ENCODE results near the gene DTNA. TPM values are rescaled to one million over a fixed set of nuclear protein-coding genes. Genes with fewer than 3 reads are reported as not detected.

Gene DTNA
- total and polyA plus RNA-seq, 2 donors (not counting 1 experiment from before 2014, with no cell fraction given) = 38.8 to 49.8 TPM

GRCh38 chr18:34795070-34795732, 85.1 kb downstream of the DTNA start:
- Histone ChIP-seq H3K4me2 (ENCODE audit: extremely low read depth, insufficient read depth, low read length) (no peak overlapping the region), H3K9ac (ENCODE audit: insufficient read depth, low read length) (no peak overlapping the region), H3K4me1 (ENCODE audit: control insufficient read depth, extremely low read depth, insufficient read depth, low read length) (no peaks in the 10 kb centered on the region), H3K79me2 (ENCODE audit: control insufficient read depth, insufficient read depth, low read length) (no peaks in the 10 kb centered on the region), H3K4me3 (replicated peaks in 1 of 4; ENCODE audit: control extremely low read depth in 1 of 4, insufficient read depth in 1 of 4, low read depth in 3 of 4, low read length in 4 of 4) (no peak overlapping the region), H2AFZ (ENCODE audit: low read length) (no peak overlapping the region), H4K20me1 (ENCODE audit: control insufficient read depth, extremely low read depth, insufficient read depth, low read length) (no peaks in the 10 kb centered on the region), H3K9me3 (ENCODE audit: control insufficient read depth, insufficient read depth, low read depth, low read length) (no peaks in the 10 kb centered on the region), H3K27me3 (ENCODE audit: control insufficient read depth, insufficient read depth, low read length) (no peaks in the 10 kb centered on the region), H3K27ac (ENCODE audit: insufficient read depth, low read length) (no peak overlapping the region), H3K36me3 (ENCODE audit: control insufficient read depth, insufficient read depth, low read length) (no peaks in the 10 kb centered on the region)
- no peak for DNase-seq (ENCODE audit: low read depth in 2 of 2)
- no peak for TF ChIP-seq EZH2 (IDR thresholded peaks at IDR 0.05; ENCODE audit: low read length, missing control alignments)
- TF ChIP-seq, protein P1, sequence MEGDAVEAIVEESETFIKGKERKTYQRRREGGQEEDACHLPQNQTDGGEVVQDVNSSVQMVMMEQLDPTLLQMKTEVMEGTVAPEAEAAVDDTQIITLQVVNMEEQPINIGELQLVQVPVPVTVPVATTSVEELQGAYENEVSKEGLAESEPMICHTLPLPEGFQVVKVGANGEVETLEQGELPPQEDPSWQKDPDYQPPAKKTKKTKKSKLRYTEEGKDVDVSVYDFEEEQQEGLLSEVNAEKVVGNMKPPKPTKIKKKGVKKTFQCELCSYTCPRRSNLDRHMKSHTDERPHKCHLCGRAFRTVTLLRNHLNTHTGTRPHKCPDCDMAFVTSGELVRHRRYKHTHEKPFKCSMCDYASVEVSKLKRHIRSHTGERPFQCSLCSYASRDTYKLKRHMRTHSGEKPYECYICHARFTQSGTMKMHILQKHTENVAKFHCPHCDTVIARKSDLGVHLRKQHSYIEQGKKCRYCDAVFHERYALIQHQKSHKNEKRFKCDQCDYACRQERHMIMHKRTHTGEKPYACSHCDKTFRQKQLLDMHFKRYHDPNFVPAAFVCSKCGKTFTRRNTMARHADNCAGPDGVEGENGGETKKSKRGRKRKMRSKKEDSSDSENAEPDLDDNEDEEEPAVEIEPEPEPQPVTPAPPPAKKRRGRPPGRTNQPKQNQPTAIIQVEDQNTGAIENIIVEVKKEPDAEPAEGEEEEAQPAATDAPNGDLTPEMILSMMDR (conservative IDR thresholded peaks at IDR 0.05 in 1 of 2, IDR thresholded peaks at IDR 0.05 in 1 of 2; ENCODE audit: low read depth in 1 of 2, low read length in 2 of 2) = no peak

DNA sequence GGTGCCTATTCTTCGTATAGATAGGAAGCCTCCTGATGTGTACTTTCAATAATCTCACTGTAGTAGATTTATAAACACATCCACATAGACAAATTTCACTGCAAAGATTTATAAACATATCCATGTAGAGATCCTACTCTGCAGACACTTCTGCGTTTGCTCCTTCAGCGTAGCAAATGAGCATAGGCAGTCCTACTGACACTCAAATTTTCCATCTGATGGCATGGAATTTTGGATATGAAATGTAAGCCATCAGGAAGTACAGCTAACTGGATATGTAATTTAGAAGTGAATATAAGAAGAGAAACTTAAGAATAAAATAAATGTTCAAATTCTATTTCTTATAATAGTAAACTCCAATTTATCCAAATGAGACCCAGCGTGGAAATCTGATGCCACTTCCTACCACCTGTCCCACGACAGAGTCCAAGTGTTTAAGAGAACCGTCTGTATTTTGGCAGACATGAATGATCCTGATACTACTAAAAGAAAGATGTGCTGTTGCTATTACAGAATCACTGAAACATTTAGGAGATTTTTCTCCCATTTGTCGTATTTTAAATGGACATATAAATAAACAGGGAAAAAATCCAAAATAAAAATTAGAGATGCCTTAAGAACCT, 86.0 kb downstream of the DTNA start:
- H3K4me2 ChIP-seq (ENCODE audit: extremely low read depth, insufficient read depth, low read length) = no peak overlapping the region
- TF ChIP-seq, protein P1 (conservative IDR thresholded peaks at IDR 0.05 in 1 of 2, IDR thresholded peaks at IDR 0.05 in 1 of 2; ENCODE audit: low read depth in 1 of 2, low read length in 2 of 2) = no peak
- TF ChIP-seq EZH2 (IDR thresholded peaks at IDR 0.05; ENCODE audit: low read length, missing control alignments) = no peak

GRCh38 chr18:34799291-34799690, 89.2 kb downstream of the DTNA start:
- Histone ChIP-seq H3K27ac (ENCODE audit: insufficient read depth, low read length) (no peak overlapping the region), H3K36me3 (ENCODE audit: control insufficient read depth, insufficient read depth, low read length) (no peaks in the 10 kb centered on the region), H2AFZ (ENCODE audit: low read length) (no peak overlapping the region), H3K4me3 (replicated peaks in 1 of 4; ENCODE audit: control extremely low read depth in 1 of 4, insufficient read depth in 1 of 4, low read depth in 3 of 4, low read length in 4 of 4) (no peak overlapping the region), H3K9ac (ENCODE audit: insufficient read depth, low read length) (no peak overlapping the region), H3K4me1 (ENCODE audit: control insufficient read depth, extremely low read depth, insufficient read depth, low read length) (no peaks in the 10 kb centered on the region), H3K4me2 (ENCODE audit: extremely low read depth, insufficient read depth, low read length) (no peak overlapping the region), H3K79me2 (ENCODE audit: control insufficient read depth, insufficient read depth, low read length) (no peaks in the 10 kb centered on the region), H4K20me1 (ENCODE audit: control insufficient read depth, extremely low read depth, insufficient read depth, low read length) (no peaks in the 10 kb centered on the region), H3K9me3 (ENCODE audit: control insufficient read depth, insufficient read depth, low read depth, low read length) (no peaks in the 10 kb centered on the region), H3K27me3 (ENCODE audit: control insufficient read depth, insufficient read depth, low read length) (no peaks in the 10 kb centered on the region)
- TF ChIP-seq, protein P1 (conservative IDR thresholded peaks at IDR 0.05 in 1 of 2, IDR thresholded peaks at IDR 0.05 in 1 of 2; ENCODE audit: low read depth in 1 of 2, low read length in 2 of 2) = no peak
- TF ChIP-seq EZH2 (IDR thresholded peaks at IDR 0.05; ENCODE audit: low read length, missing control alignments) = no peak
- no peak for DNase-seq (ENCODE audit: low read depth in 2 of 2)

More for the DNA sequence above, 86.0 kb downstream of the DTNA start:
- Histone ChIP-seq H3K4me1 (ENCODE audit: control insufficient read depth, extremely low read depth, insufficient read depth, low read length) (no peaks in the 10 kb centered on the region), H2AFZ (ENCODE audit: low read length) (no peak overlapping the region), H3K36me3 (ENCODE audit: control insufficient read depth, insufficient read depth, low read length) (no peaks in the 10 kb centered on the region), H3K79me2 (ENCODE audit: control insufficient read depth, insufficient read depth, low read length) (no peaks in the 10 kb centered on the region), H3K4me3 (replicated peaks in 1 of 4; ENCODE audit: control extremely low read depth in 1 of 4, insufficient read depth in 1 of 4, low read depth in 3 of 4, low read length in 4 of 4) (no peak overlapping the region), H4K20me1 (ENCODE audit: control insufficient read depth, extremely low read depth, insufficient read depth, low read length) (no peaks in the 10 kb centered on the region), H3K27me3 (ENCODE audit: control insufficient read depth, insufficient read depth, low read length) (no peaks in the 10 kb centered on the region), H3K9me3 (ENCODE audit: control insufficient read depth, insufficient read depth, low read depth, low read length) (no peaks in the 10 kb centered on the region), H3K27ac (ENCODE audit: insufficient read depth, low read length) (no peak overlapping the region), H3K9ac (ENCODE audit: insufficient read depth, low read length) (no peak overlapping the region)
- DNase-seq (ENCODE audit: low read depth in 2 of 2) = no peak

Data from fibroblast of lung (primary cell).